SU-DHL-6 (cell line): ENCODE measurements around the gene PLCXD1.

Experiments used
- H2AFZ ChIP-seq: fragments of 200-600 bp; sonication (generic); 2 replicates; pipeline ENCODE4 v1.6.1; 2014; ENCODE audit warnings: low read depth, mild to moderate bottlenecking, moderate library complexity, mixed read lengths, antibody characterized with exemption, low read length; ENCODE audit not compliant: severe bottlenecking
- H3F3A ChIP-seq: fragments of 200-600 bp; shearing (Covaris generic); 2 replicates; pipeline ENCODE4 v1.6.0; 2016; ENCODE audit warnings: antibody characterized with exemption, mild to moderate bottlenecking; ENCODE audit not compliant: insufficient read depth
- H3K27ac ChIP-seq: fragments of 200-600 bp; sonication (generic); 2 replicates; pipeline ENCODE4 v1.5.1; 2016; ENCODE audit warnings: low read depth, mild to moderate bottlenecking, low read length, moderate library complexity, mixed read lengths
- H3K27me3 ChIP-seq: fragments of 200-600 bp; sonication (generic), shearing (Covaris generic); 2 replicates; pipeline ENCODE4 v1.6.0; 2014; ENCODE audit warnings: mild to moderate bottlenecking, low read length
- H3K36me3 ChIP-seq: fragments of 200-600 bp; sonication (generic); 2 replicates; pipeline ENCODE4 v1.6.1; 2014; ENCODE audit warnings: mild to moderate bottlenecking, low read length, mixed read lengths
- H3K4me2 ChIP-seq: fragments of 300-600, 200-600 bp; shearing (Covaris generic), sonication (generic); 2 replicates; pipeline ENCODE4 v1.6.0; 2014; ENCODE audit warnings: low read length, low read depth, mild to moderate bottlenecking; ENCODE audit not compliant: poor library complexity, severe bottlenecking
- H3K4me3 ChIP-seq: fragments of 200-600 bp; sonication (generic); 2 replicates; pipeline ENCODE4 v1.5.1; 2014; ENCODE audit warnings: antibody characterized with exemption, low read length, mild to moderate bottlenecking, mixed read lengths; ENCODE audit not compliant: insufficient read depth, poor library complexity, severe bottlenecking
- H3K79me2 ChIP-seq: fragments of 200-600 bp; sonication (generic); 2 replicates; pipeline ENCODE4 v1.6.1; 2014; ENCODE audit warnings: mild to moderate bottlenecking, low read length, moderate library complexity; ENCODE audit not compliant: insufficient read depth
- H3K9ac ChIP-seq: fragments of 200-600 bp; sonication (generic); 2 replicates; pipeline ENCODE4 v1.7.0; 2014; ENCODE audit warnings: mild to moderate bottlenecking, low read length
- H3K9me2 ChIP-seq: fragments of 200-600 bp; sonication (generic); replicated peaks from 2 replicates; pipeline ENCODE4 v1.6.1; 2014; ENCODE audit warnings: low read length; ENCODE audit not compliant: insufficient read depth
- H3K9me3 ChIP-seq: fragments of 200-600 bp; sonication (generic); 2 replicates; pipeline ENCODE4 v1.6.1; 2014; ENCODE audit warnings: low read length, mixed read lengths; ENCODE audit not compliant: insufficient read depth
- H4K20me1 ChIP-seq: fragments of 200-600 bp; sonication (generic); 2 replicates; pipeline ENCODE4 v1.6.1; 2014; ENCODE audit warnings: low read depth, mild to moderate bottlenecking, antibody characterized with exemption, low read length, moderate library complexity, mixed read lengths
- CTCF ChIP-seq: fragments of 200-600 bp; sonication (generic); IDR thresholded peaks from one replicate; pipeline ENCODE4 v1.5.1; 2017; ENCODE audit warnings: antibody characterized with exemption, mild to moderate bottlenecking, low read length, moderate library complexity; ENCODE audit not compliant: insufficient read depth, poor library complexity, severe bottlenecking
- EZH2phosphoT487 ChIP-seq: fragments of 200-600 bp; sonication (generic), shearing (Covaris generic); conservative IDR thresholded peaks from 2 replicates; pipeline ENCODE4 v1.6.1; 2018; ENCODE audit warnings: mild to moderate bottlenecking, antibody characterized with exemption, low read length, moderate library complexity, mixed read lengths

The PLCXD1 gene

GRCh38 chrX:317424-318067 is 36.4 kb downstream of the PLCXD1 start:
- no peaks in the 10 kb centered on the region for H4K20me1 ChIP-seq
- no peak overlapping the region for H2AFZ ChIP-seq
- no peaks in the 10 kb centered on the region for H3F3A ChIP-seq
- no peaks in the 10 kb centered on the region for H3K9me3 ChIP-seq
- TF ChIP-seq EZH2phosphoT487 (no peak), CTCF (no peak)
- no peaks in the 10 kb centered on the region for H3K27me3 ChIP-seq
- H3K4me3 ChIP-seq: no peak overlapping the region
- H3K9ac ChIP-seq: no peak overlapping the region
- no peaks in the 10 kb centered on the region for H3K36me3 ChIP-seq
- H3K79me2 ChIP-seq: no peaks in the 10 kb centered on the region
- H3K9me2 ChIP-seq: no peaks in the 10 kb centered on the region
- H3K27ac ChIP-seq: no peak overlapping the region
- peak overlapping the region; percentile 25 for H3K4me2 ChIP-seq

- Histone ChIP-seq H3K9me3 (no peaks in the 10 kb centered on the region), H3K27me3 (no peaks in the 10 kb centered on the region), H3K9ac (peak overlapping the region; percentile 64), H4K20me1 (no peaks in the 10 kb centered on the region), H3K4me2 (peak overlapping the region; percentile 44), H3K27ac (peak overlapping the region; percentile 77), H3K9me2 (no peaks in the 10 kb centered on the region), H3K4me3 (peak overlapping the region; percentile 58), H3K79me2 (no peaks in the 10 kb centered on the region), H3F3A (no peaks in the 10 kb centered on the region), H3K36me3 (no peaks in the 10 kb centered on the region), H2AFZ (no peak overlapping the region)
- TF ChIP-seq EZH2phosphoT487 (no peak), CTCF (no peak)
Measured at GRCh38 chrX:318068-318738, 37.0 kb downstream of the PLCXD1 start.

- no peaks in the 10 kb centered on the region for H3K9me3 ChIP-seq
- TF ChIP-seq EZH2phosphoT487: no peak
- TF ChIP-seq CTCF: no peak
- H3K9me2 ChIP-seq: no peaks in the 10 kb centered on the region
- no peaks in the 10 kb centered on the region for H3F3A ChIP-seq
- peak within 1 kb of the TSS; percentile 59 for H2AFZ ChIP-seq
- H3K79me2 ChIP-seq: no peaks in the 10 kb centered on the region
- no peaks in the 10 kb centered on the region for H3K36me3 ChIP-seq
- H3K4me2 ChIP-seq: peak within 1 kb of the TSS; percentile 66
- peak within 1 kb of the TSS; percentile 77 for H3K27ac ChIP-seq
- H3K4me3 ChIP-seq: peak within 1 kb of the TSS; percentile 67
- no peaks in the 10 kb centered on the region for H4K20me1 ChIP-seq
- H3K9ac ChIP-seq: peak within 1 kb of the TSS; percentile 91
- no peaks in the 10 kb centered on the region for H3K27me3 ChIP-seq
Measured at GRCh38 chrX:318739-319578, 37.8 kb downstream of the PLCXD1 start, which contains the start of gene GTPBP6. GTPBP6 (minus strand) TSS chrX:318796; CDS start chrX:318787, 9 bp downstream.
